HepG2 (cell line): ENCODE data around the gene RTBDN. TPM values are rescaled to one million over a fixed set of nuclear protein-coding genes. Genes with fewer than 3 reads are reported as not detected.

Experiments
- HMG20B ChIP-seq: conservative IDR thresholded peaks from 2 replicates; pipeline ENCODE4 v1.6.1; 2016; ENCODE audit warnings: missing genetic modification reagents, missing compliant biosample characterization
- HOXA9 ChIP-seq: sonication (generic); formaldehyde crosslinking; IDR thresholded peaks from 2 replicates; pipeline ENCODE4 v1.8.1; 2022; ENCODE audit warnings: missing genetic modification reagents, mild to moderate bottlenecking, moderate library complexity, borderline replicate concordance
- JARID2 ChIP-seq: sonication (generic); formaldehyde crosslinking; IDR thresholded peaks from 2 replicates; pipeline ENCODE4 v1.8.1; 2023; ENCODE audit warnings: missing genetic modification reagents, inconsistent platforms; ENCODE audit not compliant: insufficient replicate concordance
- MIER3 ChIP-seq: IDR thresholded peaks from 2 replicates; pipeline ENCODE4 v1.6.1; 2016; ENCODE audit warnings: missing compliant biosample characterization, borderline replicate concordance
- MXD4 ChIP-seq: IDR thresholded peaks from 2 replicates; pipeline ENCODE4 v1.6.1; 2016; ENCODE audit warnings: mild to moderate bottlenecking, missing biosample characterization, missing genetic modification reagents
- NKX3-1 ChIP-seq: sonication (generic); formaldehyde crosslinking; IDR thresholded peaks from 2 replicates; pipeline ENCODE4 v1.5.0; 2020; ENCODE audit warnings: missing genetic modification reagents
- NR1H2 ChIP-seq: sonication (generic); formaldehyde crosslinking; IDR thresholded peaks from 2 replicates; pipeline ENCODE4 v1.8.1; 2022; ENCODE audit warnings: low read depth, missing genetic modification reagents, borderline replicate concordance
- ONECUT2 ChIP-seq: sonication (generic); formaldehyde crosslinking; IDR thresholded peaks from 2 replicates; pipeline ENCODE4 v1.4.0; 2020; ENCODE audit warnings: missing genetic modification reagents
- SALL2 ChIP-seq: sonication (generic); formaldehyde crosslinking; IDR thresholded peaks from 2 replicates; pipeline ENCODE4 v1.8.1; 2023; ENCODE audit warnings: mild to moderate bottlenecking, missing genetic modification reagents, inconsistent platforms
- TBL1XR1 ChIP-seq: fragments of 150-350 bp; IDR thresholded peaks from 2 replicates; pipeline ENCODE4 v1.6.1; 2014; ENCODE audit warnings: borderline replicate concordance, low read length; ENCODE audit not compliant: partially characterized antibody
- TEAD2 ChIP-seq: sonication (generic); formaldehyde crosslinking; IDR thresholded peaks from 2 replicates; pipeline ENCODE4 v1.9.0; 2021; ENCODE audit warnings: missing genetic modification reagents
- TMF1 ChIP-seq: sonication (generic); formaldehyde crosslinking; IDR thresholded peaks from 2 replicates; pipeline ENCODE4 v1.8.1; 2022; ENCODE audit warnings: low read depth, missing genetic modification reagents
- ZC3H4 ChIP-seq: sonication (generic); formaldehyde crosslinking; IDR thresholded peaks from 2 replicates; pipeline ENCODE4 v1.4.0; 2020; ENCODE audit warnings: missing genetic modification reagents, borderline replicate concordance
- ZFP36L1 ChIP-seq: sonication (generic); formaldehyde crosslinking; IDR thresholded peaks from 2 replicates; pipeline ENCODE4 v1.8.0; 2022; ENCODE audit warnings: mild to moderate bottlenecking, missing genetic modification reagents, moderate library complexity
- ZNF713 ChIP-seq: sonication (generic); formaldehyde crosslinking; IDR thresholded peaks from 2 replicates; pipeline ENCODE4 v1.4.0; 2020; ENCODE audit warnings: mild to moderate bottlenecking, missing genetic modification reagents
- ZNF737 ChIP-seq: sonication (generic); formaldehyde crosslinking; IDR thresholded peaks from 2 replicates; pipeline ENCODE4 v1.5.0; 2020; ENCODE audit warnings: missing genetic modification reagents, mild to moderate bottlenecking, borderline replicate concordance
- polyA plus RNA-seq, 8 experiments: library from polyadenylated mRNA; depleted of rRNA in 3 of 8; stranded (reverse) in 7 of 8; unstranded in 1 of 8; fragments of >200 nt; fragmentation: Illumina TruSeq in 4 of 8; extraction: Trizol in 4 of 8; gene quantifications; 2 replicates each; pipeline versions ENCODE4 v1.2.1 to v1.2.3, GENCODE V29; 2011 to 2016; ENCODE audit warnings: low read depth in 4 of 8, missing spikeins in 1 of 8, mixed read lengths in 1 of 8; ENCODE audit not compliant: insufficient read depth in 1 of 8
- total RNA-seq, 5 experiments: library from RNA; depleted of rRNA; stranded (reverse); fragments of >200 nt; fragmentation: Illumina TruSeq; extraction: Trizol; gene quantifications; 2 replicates each; pipeline ENCODE4 v1.2.3, GENCODE V29; 2016; ENCODE audit warnings: low read depth in 1 of 5
- TF ChIP-seq, protein P1 (sequence below): sonication (generic); formaldehyde crosslinking; IDR thresholded peaks from 2 replicates; pipeline ENCODE4 v1.4.0; 2020; ENCODE audit warnings: mild to moderate bottlenecking, missing genetic modification reagents
- TF ChIP-seq, protein P2 (sequence below): sonication (generic); formaldehyde crosslinking; IDR thresholded peaks from 2 replicates; pipeline ENCODE4 v1.8.1; 2023; ENCODE audit warnings: mild to moderate bottlenecking, missing genetic modification reagents, borderline replicate concordance
- TF ChIP-seq, protein P3 (sequence below): sonication (generic); formaldehyde crosslinking; IDR thresholded peaks from 2 replicates; pipeline ENCODE4 v1.4.0; 2020; ENCODE audit warnings: missing genetic modification reagents; ENCODE audit errors: not compliant biosample characterization
- TF ChIP-seq, protein P4 (sequence below): IDR thresholded peaks from 2 replicates; pipeline ENCODE4 v1.6.1; 2016; ENCODE audit warnings: missing genetic modification reagents, missing compliant biosample characterization
- TF ChIP-seq, protein P5 (sequence below): sonication (generic); formaldehyde crosslinking; IDR thresholded peaks from 2 replicates; pipeline ENCODE4 v1.5.0; 2020; ENCODE audit warnings: mild to moderate bottlenecking, missing genetic modification reagents, moderate library complexity
- TF ChIP-seq, protein P6 (sequence below): sonication (generic); formaldehyde crosslinking; IDR thresholded peaks from 2 replicates; pipeline ENCODE4 v1.5.1; 2020; ENCODE audit warnings: missing genetic modification reagents, mild to moderate bottlenecking, borderline replicate concordance
- TF ChIP-seq, protein P7 (sequence below): sonication (generic); formaldehyde crosslinking; IDR thresholded peaks from 2 replicates; pipeline ENCODE4 v1.9.0; 2022; ENCODE audit warnings: missing genetic modification reagents, mild to moderate bottlenecking, borderline replicate concordance

The RTBDN gene
- total and polyA plus RNA-seq, 2 of the 13 experiments (the other 11 are each of a cell fraction or from before 2014, with no cell fraction given) = 0.27 to 0.48 TPM

DNA sequence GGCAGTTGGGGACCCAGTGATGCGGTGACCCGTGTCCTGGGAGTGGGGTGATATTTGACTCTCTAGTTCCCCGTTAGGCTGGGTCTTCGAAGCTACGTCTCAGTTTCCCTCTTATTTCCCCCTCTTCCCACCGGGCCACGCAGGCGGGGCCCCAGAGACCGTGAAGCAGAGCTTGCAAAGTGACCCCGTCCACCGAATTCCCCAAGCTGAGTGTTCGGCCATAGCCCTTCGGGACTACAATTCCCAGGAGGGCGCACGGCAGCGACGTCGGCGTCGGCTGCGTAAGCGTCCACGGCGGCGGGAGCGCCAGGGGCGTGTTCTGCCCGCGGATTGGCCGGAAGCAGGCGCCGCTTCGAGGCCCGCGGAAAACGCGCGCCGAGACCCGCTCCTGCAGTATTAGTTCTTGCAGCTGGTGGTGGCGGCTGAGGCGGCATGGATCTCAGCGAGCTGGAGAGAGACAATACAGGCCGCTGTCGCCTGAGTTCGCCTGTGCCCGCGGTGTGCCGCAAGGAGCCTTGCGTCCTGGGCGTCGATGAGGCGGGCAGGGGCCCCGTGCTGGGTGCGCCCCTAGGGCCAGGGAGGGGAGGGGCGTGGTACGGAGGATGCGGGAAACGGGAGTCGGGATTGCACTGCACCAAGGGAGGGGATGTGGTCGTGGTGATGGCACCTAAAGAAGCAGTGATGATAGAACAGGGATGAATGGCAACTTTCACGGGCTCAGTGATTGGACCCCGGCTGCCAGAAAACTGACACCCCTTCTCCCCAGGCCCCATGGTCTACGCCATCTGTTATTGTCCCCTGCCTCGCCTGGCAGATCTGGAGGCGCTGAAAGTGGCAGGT is 27.9 kb downstream of the RTBDN start, which contains the start of gene RNASEH2A (continued):
- TF ChIP-seq, protein P1, sequence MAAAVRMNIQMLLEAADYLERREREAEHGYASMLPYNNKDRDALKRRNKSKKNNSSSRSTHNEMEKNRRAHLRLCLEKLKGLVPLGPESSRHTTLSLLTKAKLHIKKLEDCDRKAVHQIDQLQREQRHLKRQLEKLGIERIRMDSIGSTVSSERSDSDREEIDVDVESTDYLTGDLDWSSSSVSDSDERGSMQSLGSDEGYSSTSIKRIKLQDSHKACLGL (CRISPR knock-in tag) = peak; percentile 92
- TF ChIP-seq NR1H2 (CRISPR knock-in tag) (no peak), TMF1 (CRISPR knock-in tag) (0 out of 2 replicates have a peak, but pooled peaks have one; percentile 17), SALL2 (peak; percentile 92), HOXA9 (peak; percentile 82; the same call in 1 of the 2 replicates), JARID2 (CRISPR knock-in tag) (no peak), ZNF713 (CRISPR knock-in tag) (no peak; the same call in 1 of the 2 replicates), ONECUT2 (CRISPR knock-in tag) (peak; percentile 12; the same call in 1 of the 2 replicates), ZNF737 (CRISPR knock-in tag) (no peak), NKX3-1 (CRISPR knock-in tag) (no peak; the same call in 1 of the 2 replicates), ZC3H4 (CRISPR knock-in tag) (no peak), TBL1XR1 (no peak), ZFP36L1 (CRISPR knock-in tag) (no peak; the same call in 1 of the 2 replicates), HMG20B (0 out of 2 replicates have a peak, but pooled peaks have one; percentile 22), MXD4 (CRISPR knock-in tag) (peak; percentile 83), TEAD2 (CRISPR knock-in tag) (peak; percentile 56; the same call in 1 of the 2 replicates), MIER3 (peak; percentile 69; the same call in 1 of the 2 replicates)
- TF ChIP-seq, protein P2, sequence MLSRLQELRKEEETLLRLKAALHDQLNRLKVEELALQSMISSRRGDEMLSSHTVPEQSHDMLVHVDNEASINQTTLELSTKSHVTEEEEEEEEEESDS = no peak
- TF ChIP-seq, protein P3, sequence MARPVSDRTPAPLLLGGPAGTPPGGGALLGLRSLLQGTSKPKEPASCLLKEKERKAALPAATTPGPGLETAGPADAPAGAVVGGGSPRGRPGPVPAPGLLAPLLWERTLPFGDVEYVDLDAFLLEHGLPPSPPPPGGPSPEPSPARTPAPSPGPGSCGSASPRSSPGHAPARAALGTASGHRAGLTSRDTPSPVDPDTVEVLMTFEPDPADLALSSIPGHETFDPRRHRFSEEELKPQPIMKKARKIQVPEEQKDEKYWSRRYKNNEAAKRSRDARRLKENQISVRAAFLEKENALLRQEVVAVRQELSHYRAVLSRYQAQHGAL = no peak
- TF ChIP-seq, protein P4, sequence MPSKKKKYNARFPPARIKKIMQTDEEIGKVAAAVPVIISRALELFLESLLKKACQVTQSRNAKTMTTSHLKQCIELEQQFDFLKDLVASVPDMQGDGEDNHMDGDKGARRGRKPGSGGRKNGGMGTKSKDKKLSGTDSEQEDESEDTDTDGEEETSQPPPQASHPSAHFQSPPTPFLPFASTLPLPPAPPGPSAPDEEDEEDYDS (CRISPR knock-in tag) = peak; percentile 54
- TF ChIP-seq, protein P5, sequence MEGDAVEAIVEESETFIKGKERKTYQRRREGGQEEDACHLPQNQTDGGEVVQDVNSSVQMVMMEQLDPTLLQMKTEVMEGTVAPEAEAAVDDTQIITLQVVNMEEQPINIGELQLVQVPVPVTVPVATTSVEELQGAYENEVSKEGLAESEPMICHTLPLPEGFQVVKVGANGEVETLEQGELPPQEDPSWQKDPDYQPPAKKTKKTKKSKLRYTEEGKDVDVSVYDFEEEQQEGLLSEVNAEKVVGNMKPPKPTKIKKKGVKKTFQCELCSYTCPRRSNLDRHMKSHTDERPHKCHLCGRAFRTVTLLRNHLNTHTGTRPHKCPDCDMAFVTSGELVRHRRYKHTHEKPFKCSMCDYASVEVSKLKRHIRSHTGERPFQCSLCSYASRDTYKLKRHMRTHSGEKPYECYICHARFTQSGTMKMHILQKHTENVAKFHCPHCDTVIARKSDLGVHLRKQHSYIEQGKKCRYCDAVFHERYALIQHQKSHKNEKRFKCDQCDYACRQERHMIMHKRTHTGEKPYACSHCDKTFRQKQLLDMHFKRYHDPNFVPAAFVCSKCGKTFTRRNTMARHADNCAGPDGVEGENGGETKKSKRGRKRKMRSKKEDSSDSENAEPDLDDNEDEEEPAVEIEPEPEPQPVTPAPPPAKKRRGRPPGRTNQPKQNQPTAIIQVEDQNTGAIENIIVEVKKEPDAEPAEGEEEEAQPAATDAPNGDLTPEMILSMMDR (CRISPR knock-in tag) = peak; percentile 22; the same call in 1 of the 2 replicates
- TF ChIP-seq, protein P6, sequence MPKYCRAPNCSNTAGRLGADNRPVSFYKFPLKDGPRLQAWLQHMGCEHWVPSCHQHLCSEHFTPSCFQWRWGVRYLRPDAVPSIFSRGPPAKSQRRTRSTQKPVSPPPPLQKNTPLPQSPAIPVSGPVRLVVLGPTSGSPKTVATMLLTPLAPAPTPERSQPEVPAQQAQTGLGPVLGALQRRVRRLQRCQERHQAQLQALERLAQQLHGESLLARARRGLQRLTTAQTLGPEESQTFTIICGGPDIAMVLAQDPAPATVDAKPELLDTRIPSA (CRISPR knock-in tag) = no peak
- TF ChIP-seq, protein P7, sequence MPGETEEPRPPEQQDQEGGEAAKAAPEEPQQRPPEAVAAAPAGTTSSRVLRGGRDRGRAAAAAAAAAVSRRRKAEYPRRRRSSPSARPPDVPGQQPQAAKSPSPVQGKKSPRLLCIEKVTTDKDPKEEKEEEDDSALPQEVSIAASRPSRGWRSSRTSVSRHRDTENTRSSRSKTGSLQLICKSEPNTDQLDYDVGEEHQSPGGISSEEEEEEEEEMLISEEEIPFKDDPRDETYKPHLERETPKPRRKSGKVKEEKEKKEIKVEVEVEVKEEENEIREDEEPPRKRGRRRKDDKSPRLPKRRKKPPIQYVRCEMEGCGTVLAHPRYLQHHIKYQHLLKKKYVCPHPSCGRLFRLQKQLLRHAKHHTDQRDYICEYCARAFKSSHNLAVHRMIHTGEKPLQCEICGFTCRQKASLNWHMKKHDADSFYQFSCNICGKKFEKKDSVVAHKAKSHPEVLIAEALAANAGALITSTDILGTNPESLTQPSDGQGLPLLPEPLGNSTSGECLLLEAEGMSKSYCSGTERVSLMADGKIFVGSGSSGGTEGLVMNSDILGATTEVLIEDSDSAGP (CRISPR knock-in tag) = peak; percentile 92
